HG03342 (cell line): ENCODE results near the gene NME8.
A peak's percentile ranks its signal among the peaks of the same experiment; 100 is the strongest.

Experiments
- ATAC-seq: cut with Tn5 transposase; IDR thresholded peaks from one replicate; pipeline ENCODE4 v1.9.1; 2021; ENCODE audit warnings: mild to moderate bottlenecking, moderate library complexity; ENCODE audit not compliant: unreplicated experiment

Gene NME8

GRCh38 chr7:37901236-37901827 is 52.9 kb downstream of the NME8 start:
- peak; percentile 58 for ATAC-seq

- no peak for ATAC-seq
Observed at GRCh38 chr7:37901890-37902524, 53.6 kb downstream of the NME8 start.

GRCh38 chr7:37908221-37908788 is 59.9 kb downstream of the NME8 start:
- no peak for ATAC-seq

GRCh38 chr7:37912756-37913155 is 64.4 kb downstream of the NME8 start:
- no peak for ATAC-seq

- ATAC-seq: peak; percentile 52
Observed at GRCh38 chr7:37915438-37915837, 67.0 kb downstream of the NME8 start.

GRCh38 chr7:37916017-37916672 is 67.7 kb downstream of the NME8 start:
- ATAC-seq: no peak

GRCh38 chr7:37916673-37917660 is 68.6 kb downstream of the NME8 start, which contains the start of gene SFRP4:
Gene SFRP4, minus strand, starts transcription at chr7:37916817. Its CDS starts 280 bp downstream, at chr7:37916537.
- peak; percentile 46 for ATAC-seq

GRCh38 chr7:37918526-37918925 is 70.1 kb downstream of the NME8 start:
- no peak for ATAC-seq

GRCh38 chr7:37920305-37920848 is 72.0 kb downstream of the NME8 start, which contains the start of gene EPDR1:
Gene EPDR1, plus strand, starts transcription at chr7:37920640. Its CDS starts 300 bp downstream, at chr7:37920940.
- peak; percentile 36 for ATAC-seq

- ATAC-seq: peak; percentile 59
Observed at GRCh38 chr7:37920849-37921805, 72.7 kb downstream of the NME8 start.

GRCh38 chr7:37921876-37922275 is 73.5 kb downstream of the NME8 start:
- ATAC-seq: no peak

GRCh38 chr7:37923996-37924395 is 75.6 kb downstream of the NME8 start:
- no peak for ATAC-seq

GRCh38 chr7:37924491-37925041 is 76.2 kb downstream of the NME8 start:
- ATAC-seq: no peak

GRCh38 chr7:37925620-37926019 is 77.2 kb downstream of the NME8 start:
- ATAC-seq: no peak

GRCh38 chr7:37927773-37928444 is 79.5 kb downstream of the NME8 start:
- no peak for ATAC-seq

GRCh38 chr7:37928878-37929277 is 80.5 kb downstream of the NME8 start:
- no peak for ATAC-seq

- no peak for ATAC-seq
Observed at GRCh38 chr7:37930226-37930948, 82.0 kb downstream of the NME8 start.

- ATAC-seq: no peak
Observed at GRCh38 chr7:37932543-37932942, 84.1 kb downstream of the NME8 start.
